DND-41 (cell line): ENCODE data around the gene KNDC1.

ENCODE experiments used
- ATAC-seq: fragments of 200-7000 bp; cut with Tn5 transposase; 3 replicates; pipeline ENCODE4 v1.9.1; 2021; ENCODE audit warnings: low read depth; ENCODE audit not compliant: insufficient read depth
- DNase-seq: peaks from one replicate; pipeline ENCODE4 v3.0.0-alpha.2; 2020
- H2AFZ ChIP-seq: 2 replicates; pipeline ENCODE4 v1.6.0; 2012; ENCODE audit warnings: low read depth, low read length
- H3K27ac ChIP-seq: 2 replicates; pipeline ENCODE4 v1.5.1; 2012; ENCODE audit warnings: low read length, inconsistent platforms
- H3K27me3 ChIP-seq: fragments of 200-600 bp; sonication (generic); 2 replicates; pipeline ENCODE4 v1.6.0; 2012; ENCODE audit warnings: low read length, mild to moderate bottlenecking, inconsistent platforms; ENCODE audit not compliant: insufficient read depth, poor library complexity
- H3K36me3 ChIP-seq: 2 replicates; pipeline ENCODE4 v1.5.1; 2012; ENCODE audit warnings: low read length, inconsistent platforms; ENCODE audit not compliant: insufficient read depth
- H3K4me1 ChIP-seq: 2 replicates; pipeline ENCODE4 v1.5.1; 2012; ENCODE audit warnings: mild to moderate bottlenecking, low read length; ENCODE audit not compliant: insufficient read depth
- H3K4me2 ChIP-seq: 2 replicates; pipeline ENCODE4 v1.6.0; 2012; ENCODE audit warnings: mild to moderate bottlenecking, moderate library complexity, low read length, inconsistent platforms; ENCODE audit not compliant: insufficient read depth
- H3K4me3 ChIP-seq, 2 experiments: fragments of 200-600 bp in 1 of 2; shearing (Covaris generic) in 1 of 2; 2 replicates each; pipeline ENCODE4 v1.5.1; 2012 to 2016; ENCODE audit warnings: inconsistent platforms in 2 of 2, low read length in 2 of 2, mild to moderate bottlenecking in 2 of 2, low read depth in 1 of 2, moderate library complexity in 1 of 2
- H3K79me2 ChIP-seq: 2 replicates; pipeline ENCODE4 v1.6.0; 2012; ENCODE audit warnings: low read length, inconsistent platforms; ENCODE audit not compliant: insufficient read depth
- H3K9ac ChIP-seq: 2 replicates; pipeline ENCODE4 v1.6.0; 2012; ENCODE audit warnings: low read depth, mild to moderate bottlenecking, inconsistent platforms, low read length, moderate library complexity
- H3K9me3 ChIP-seq: 2 replicates; pipeline ENCODE4 v1.5.1; 2012; ENCODE audit warnings: low read length, moderate library complexity, mild to moderate bottlenecking, inconsistent platforms; ENCODE audit not compliant: insufficient read depth, severe bottlenecking
- H4K20me1 ChIP-seq: 2 replicates; pipeline ENCODE4 v1.6.0; 2012; ENCODE audit warnings: low read length; ENCODE audit not compliant: insufficient read depth
- CTCF ChIP-seq: IDR thresholded peaks from 2 replicates; pipeline ENCODE4 v1.5.1; 2012; ENCODE audit warnings: borderline replicate concordance, low read length, moderate library complexity, mild to moderate bottlenecking; ENCODE audit not compliant: poor library complexity, severe bottlenecking; ENCODE audit errors: extremely low read depth
- EZH2 ChIP-seq: IDR thresholded peaks from 3 replicates; pipeline ENCODE4 v1.6.1; 2012; ENCODE audit warnings: borderline replicate concordance, low read depth, mild to moderate bottlenecking, moderate library complexity, low read length, inconsistent platforms; ENCODE audit not compliant: severe bottlenecking

KNDC1 gene

GRCh38 chr10:133267293-133267692 lies 107.3 kb downstream of the KNDC1 start:
- Histone ChIP-seq H3K9ac (no peak overlapping the region), H3K36me3 (peaks cover 20% of the 10 kb centered on the region), H3K4me1 (no peaks in the 10 kb centered on the region), H3K27me3 (no peaks in the 10 kb centered on the region), H3K9me3 (no peaks in the 10 kb centered on the region), H3K4me3 (no peak overlapping the region), H2AFZ (no peak overlapping the region), H3K79me2 (no peaks in the 10 kb centered on the region), H3K4me2 (no peak overlapping the region), H4K20me1 (peaks cover 4% of the 10 kb centered on the region; the same call in 1 of the 2 replicates), H3K27ac (no peak overlapping the region)
- ATAC-seq (no peak), DNase-seq (no peak)
- TF ChIP-seq EZH2 (no peak), CTCF (no peak)

GRCh38 chr10:133267829-133268228 lies 107.8 kb downstream of the KNDC1 start:
- ATAC-seq, result no peak
- H3K79me2 ChIP-seq, result no peaks in the 10 kb centered on the region
- no peak overlapping the region for H3K4me3 ChIP-seq
- H3K4me1 ChIP-seq, result no peaks in the 10 kb centered on the region
- TF ChIP-seq EZH2 (no peak), CTCF (no peak)
- H3K9ac ChIP-seq, result no peak overlapping the region
- DNase-seq, result no peak
- no peak overlapping the region for H3K4me2 ChIP-seq
- no peak overlapping the region for H2AFZ ChIP-seq
- no peaks in the 10 kb centered on the region for H3K27me3 ChIP-seq
- peaks cover 20% of the 10 kb centered on the region for H3K36me3 ChIP-seq
- peaks cover 4% of the 10 kb centered on the region; the same call in 1 of the 2 replicates for H4K20me1 ChIP-seq
- no peak overlapping the region for H3K27ac ChIP-seq
- no peaks in the 10 kb centered on the region for H3K9me3 ChIP-seq

DNA sequence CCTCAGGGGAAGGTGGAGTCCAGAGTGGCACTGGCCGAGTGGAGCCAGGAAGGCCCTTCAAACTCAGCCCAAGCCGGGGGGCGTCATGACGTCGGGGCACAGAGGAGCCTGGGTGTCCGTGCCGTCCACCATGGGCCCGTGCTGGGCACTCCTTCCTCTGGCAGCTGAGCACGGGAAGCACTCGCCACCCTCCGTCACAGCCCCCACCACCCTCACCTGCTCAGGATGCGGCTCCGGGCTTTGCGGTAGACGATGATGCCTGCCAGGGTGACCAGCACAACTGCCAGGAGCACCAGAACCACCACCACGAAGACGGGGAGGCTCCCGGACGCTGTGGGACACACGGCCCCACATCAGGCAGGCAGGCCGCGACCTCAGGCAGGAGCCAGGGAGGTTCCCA lies 108.5 kb downstream of the KNDC1 start:
- no peak overlapping the region for H3K4me2 ChIP-seq
- H4K20me1 ChIP-seq, result peaks cover 4% of the 10 kb centered on the region; the same call in 1 of the 2 replicates
- no peak overlapping the region for H3K9ac ChIP-seq
- H3K4me3 ChIP-seq, result no peak overlapping the region
- no peaks in the 10 kb centered on the region for H3K4me1 ChIP-seq
- peaks cover 20% of the 10 kb centered on the region for H3K36me3 ChIP-seq
- H3K79me2 ChIP-seq, result no peaks in the 10 kb centered on the region
- H3K27ac ChIP-seq, result no peak overlapping the region
- H3K9me3 ChIP-seq, result no peaks in the 10 kb centered on the region
- ATAC-seq, result no peak
- TF ChIP-seq EZH2 (no peak), CTCF (no peak)
- no peaks in the 10 kb centered on the region for H3K27me3 ChIP-seq
- no peak overlapping the region for H2AFZ ChIP-seq
- DNase-seq, result no peak

DNA sequence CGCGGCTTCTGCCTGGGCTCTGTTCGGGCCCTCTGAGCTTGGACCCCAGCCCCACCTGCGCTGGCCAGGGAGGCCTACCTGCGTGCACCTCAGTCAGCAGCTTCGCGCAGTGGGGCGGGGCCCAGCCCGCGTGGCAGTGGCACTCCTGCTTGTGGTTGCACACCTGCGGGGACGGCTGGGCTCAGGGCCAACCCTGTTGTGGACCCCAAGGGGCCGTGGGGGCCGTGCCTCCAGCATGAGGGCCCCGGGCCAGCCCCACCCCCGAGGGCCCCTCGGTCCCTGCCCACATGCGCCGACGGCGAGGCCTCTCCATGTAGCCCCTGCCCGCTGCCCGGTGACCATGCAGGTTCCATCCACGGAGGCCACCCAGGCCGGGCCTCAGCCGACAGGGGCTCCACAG lies 109.3 kb downstream of the KNDC1 start:
- Histone ChIP-seq H3K36me3 (peaks cover 20% of the 10 kb centered on the region), H3K4me3 (no peak overlapping the region), H3K79me2 (no peaks in the 10 kb centered on the region), H4K20me1 (peaks cover 2% of the 10 kb centered on the region; the same call in 1 of the 2 replicates), H3K27me3 (no peaks in the 10 kb centered on the region), H3K9me3 (no peaks in the 10 kb centered on the region), H3K9ac (no peak overlapping the region), H2AFZ (no peak overlapping the region), H3K27ac (no peak overlapping the region), H3K4me2 (no peak overlapping the region), H3K4me1 (no peaks in the 10 kb centered on the region)
- no peak for DNase-seq
- no peak for TF ChIP-seq CTCF
- no peak for TF ChIP-seq EZH2
- no peak for ATAC-seq
